HCT116 (cell line): Measurements from ENCODE around the gene GTPBP2.
"Not testable (repeated sequence)": the region's sequence is repeated elsewhere in the genome, so short reads cannot be mapped to it uniquely, and the experiment has no call there.

ENCODE experiments used
- CTCF ChIP-seq, 3 experiments: fragments of 200-600 bp in 1 of 3; sonication (generic) in 1 of 3; IDR thresholded peaks in 2 of 3; conservative IDR thresholded peaks in 1 of 3; 2 replicates each; pipeline ENCODE4 v1.5.1; 2012 to 2017; ENCODE audit warnings: low read depth in 2 of 3, low read length in 2 of 3, antibody characterized with exemption in 1 of 3, borderline replicate concordance in 1 of 3, control low read depth in 1 of 3, mild to moderate bottlenecking in 1 of 3, mixed read lengths in 1 of 3, mixed run types in 1 of 3, moderate library complexity in 1 of 3; ENCODE audit not compliant: insufficient read depth in 1 of 3
- POLR2AphosphoS5 ChIP-seq: IDR thresholded peaks from 2 replicates; pipeline ENCODE4 v1.6.1; 2011; ENCODE audit warnings: mild to moderate bottlenecking, low read depth, low read length, moderate library complexity
- SIN3A ChIP-seq: IDR thresholded peaks from 2 replicates; pipeline ENCODE4 v1.6.1; 2012; ENCODE audit warnings: low read depth
- ZNF274 ChIP-seq: fragments of 200-500 bp; sonication (Bioruptor generic); IDR thresholded peaks from 2 replicates; pipeline ENCODE4 v1.6.1; 2014; ENCODE audit warnings: mild to moderate bottlenecking, low read depth, low read length, inconsistent platforms

- TF ChIP-seq CTCF (IDR thresholded peaks at IDR 0.05 in 2 of 3, conservative IDR thresholded peaks at IDR 0.05 in 1 of 3; ENCODE audit: borderline replicate concordance in 1 of 3, insufficient read depth in 1 of 3, low read depth in 2 of 3, low read length in 2 of 3); ZNF274; POLR2AphosphoS5; SIN3A: not testable (repeated sequence)
Observed at GRCh38 chr6:43633002-43633401, 3.9 kb upstream of the GTPBP2 start.
